HG03108 (cell line): ENCODE results near the gene CHST13.

Experiments used
- ATAC-seq: cut with Tn5 transposase; IDR thresholded peaks from one replicate; pipeline ENCODE4 v1.9.1; 2021; ENCODE audit warnings: moderate library complexity; ENCODE audit not compliant: unreplicated experiment

CHST13 gene

DNA sequence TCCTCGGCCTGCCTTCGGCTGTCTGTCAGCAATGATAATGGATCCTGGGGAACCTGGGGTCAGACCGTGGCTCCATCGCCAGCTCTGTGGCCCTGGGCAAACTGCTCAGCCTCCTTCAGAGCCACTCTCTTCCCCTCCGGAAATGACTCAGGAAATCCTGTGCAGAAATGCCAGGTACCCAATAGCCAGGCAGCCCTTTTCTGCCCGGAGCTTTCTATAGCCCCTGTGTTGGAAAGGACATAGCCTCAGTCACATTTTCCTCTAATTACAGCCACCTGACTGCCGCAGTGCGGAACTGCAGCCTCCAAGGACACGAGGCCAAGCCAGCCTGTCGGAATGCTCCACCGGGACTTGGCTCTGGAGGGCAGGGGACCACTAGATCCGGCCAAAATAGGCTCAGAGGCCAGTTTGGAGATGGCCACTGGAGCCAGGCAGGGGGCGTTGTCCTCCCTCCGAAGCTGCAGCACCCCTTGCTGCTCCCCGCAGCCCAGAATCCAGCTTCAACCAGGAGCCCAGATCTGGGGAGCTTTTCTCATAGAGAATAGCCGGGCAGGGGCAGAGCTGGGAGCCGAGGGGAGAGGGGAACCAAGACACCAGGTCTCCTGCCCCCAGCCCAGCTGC is 36.7 kb upstream of the CHST13 start:
- no peak for ATAC-seq

DNA sequence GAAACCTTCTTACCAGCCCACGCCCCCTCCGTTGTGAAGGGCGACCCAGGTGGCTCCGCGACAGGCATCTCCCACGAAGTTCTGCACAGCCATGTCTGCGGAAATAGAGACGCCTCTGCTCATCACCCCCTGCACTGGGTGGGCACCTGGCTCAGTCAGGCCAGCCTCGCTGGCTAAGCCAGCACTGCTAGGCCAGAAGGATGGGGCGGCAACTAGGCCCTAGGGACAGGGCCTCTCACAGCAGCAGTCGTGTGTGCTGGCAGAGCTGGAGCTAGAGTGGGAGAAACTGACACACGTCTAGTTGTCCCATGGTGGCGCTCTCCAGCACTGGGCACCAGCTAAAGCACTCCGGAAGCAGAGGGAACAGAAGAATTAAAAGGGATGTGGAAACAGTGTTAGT is 35.8 kb upstream of the CHST13 start:
- ATAC-seq, result no peak

DNA sequence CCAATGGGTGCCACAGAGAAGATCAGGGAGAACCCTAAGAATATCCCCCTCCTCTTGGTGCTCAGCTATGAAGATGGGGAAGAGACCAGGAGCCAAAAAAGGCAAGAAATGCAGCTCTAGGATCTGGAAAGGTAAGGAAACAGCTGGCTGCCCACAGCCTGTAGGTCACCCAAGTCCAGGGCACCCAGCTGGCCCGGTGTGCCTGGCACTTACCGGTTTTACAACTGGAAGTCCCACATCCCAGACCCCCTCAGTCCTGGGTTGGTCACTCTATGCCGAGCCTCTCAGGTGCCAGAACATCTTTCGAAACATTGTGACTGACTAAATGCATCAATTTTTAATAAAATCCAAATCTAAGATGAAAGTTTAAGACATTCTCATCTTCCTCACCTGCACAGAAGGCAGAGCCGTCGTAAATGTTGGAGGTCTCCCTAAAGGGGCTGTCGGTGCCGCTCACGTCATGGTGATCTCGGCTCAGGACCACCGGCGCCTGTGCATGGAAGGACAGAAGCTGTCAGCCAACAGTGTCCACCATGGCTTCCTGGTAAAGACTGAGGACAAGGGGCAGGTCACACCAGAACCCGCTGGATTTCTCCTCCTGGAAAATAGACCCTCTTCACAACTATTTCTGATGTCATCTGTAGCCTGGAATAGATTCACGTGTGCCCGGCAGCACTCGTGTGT is 34.9 kb upstream of the CHST13 start:
- ATAC-seq, result no peak

DNA sequence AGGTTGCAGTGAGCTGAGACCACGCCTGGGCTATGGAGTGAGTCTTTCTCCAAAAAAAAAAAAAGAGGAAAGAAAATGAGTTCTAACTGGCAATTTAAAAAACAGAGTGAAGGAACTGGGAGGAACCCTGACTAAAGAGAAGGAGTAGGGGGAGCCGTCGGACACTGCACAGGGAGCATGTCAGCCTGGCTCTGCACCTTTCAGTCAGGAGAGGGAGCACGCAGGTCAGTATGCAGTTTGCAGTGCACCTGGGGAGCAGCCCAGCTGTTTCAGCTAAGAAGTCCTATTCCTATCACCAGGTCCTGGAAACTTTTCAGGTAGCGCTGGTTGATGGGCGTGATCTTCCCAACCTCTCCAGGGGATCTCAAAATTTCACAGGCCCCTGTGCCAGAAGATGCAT is 33.3 kb upstream of the CHST13 start:
- ATAC-seq, result no peak

DNA sequence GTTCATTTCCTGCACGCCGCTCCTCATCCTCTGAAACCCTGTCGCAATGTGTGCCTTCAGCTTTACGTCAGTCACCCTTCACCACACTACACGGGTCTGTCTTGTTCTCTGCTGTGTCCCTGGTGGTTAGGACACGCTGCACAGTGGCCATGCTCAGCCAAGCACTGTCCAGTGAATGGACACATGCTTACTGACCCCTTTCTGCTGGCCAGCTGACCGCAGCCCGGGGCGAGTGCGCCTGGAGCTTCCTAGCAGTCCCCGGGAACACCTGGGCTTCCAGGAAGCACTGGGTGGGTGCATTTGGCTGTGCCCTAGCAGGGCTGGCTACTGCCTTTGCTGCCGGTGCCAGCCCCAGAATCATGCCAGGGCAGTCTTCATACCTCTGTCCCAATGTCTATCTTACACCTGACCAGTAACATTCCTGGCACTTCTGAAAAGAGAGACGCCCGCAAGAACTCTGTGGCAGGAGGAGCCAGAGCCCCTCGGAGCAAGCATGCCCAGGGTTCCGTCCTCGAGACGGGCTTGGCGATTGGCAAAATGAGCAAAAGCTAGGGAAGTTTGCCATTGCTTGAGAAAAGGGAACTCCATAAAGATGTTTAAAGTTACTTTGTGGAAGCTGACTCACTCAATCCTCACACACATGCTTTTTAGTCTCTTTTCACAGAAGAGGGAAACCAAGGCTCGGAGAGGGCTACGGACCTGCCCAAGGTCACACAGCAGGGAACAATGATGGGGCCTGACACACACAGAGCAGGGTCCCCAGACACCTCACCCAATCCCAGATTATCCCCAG is 32.5 kb upstream of the CHST13 start:
- ATAC-seq, result no peak

DNA sequence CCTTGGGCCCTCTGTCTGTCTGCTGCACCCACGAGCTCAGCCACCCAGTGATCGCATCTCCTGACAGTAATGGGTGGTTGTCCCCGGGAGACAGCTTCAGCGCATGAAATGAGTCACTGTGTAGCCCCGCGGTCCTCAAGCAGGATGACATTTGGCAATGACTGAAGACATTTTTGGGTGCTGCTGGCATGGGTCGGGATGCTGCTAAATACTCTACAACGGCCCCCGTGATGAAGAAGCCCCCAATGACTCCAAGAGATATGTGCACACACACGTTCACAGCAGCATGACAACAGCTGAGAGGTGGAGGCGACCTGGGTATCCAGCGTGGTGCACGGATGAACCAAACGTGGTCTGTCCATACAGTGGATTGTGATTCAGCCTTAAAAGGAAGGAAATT is 30.9 kb upstream of the CHST13 start:
- no peak for ATAC-seq

DNA sequence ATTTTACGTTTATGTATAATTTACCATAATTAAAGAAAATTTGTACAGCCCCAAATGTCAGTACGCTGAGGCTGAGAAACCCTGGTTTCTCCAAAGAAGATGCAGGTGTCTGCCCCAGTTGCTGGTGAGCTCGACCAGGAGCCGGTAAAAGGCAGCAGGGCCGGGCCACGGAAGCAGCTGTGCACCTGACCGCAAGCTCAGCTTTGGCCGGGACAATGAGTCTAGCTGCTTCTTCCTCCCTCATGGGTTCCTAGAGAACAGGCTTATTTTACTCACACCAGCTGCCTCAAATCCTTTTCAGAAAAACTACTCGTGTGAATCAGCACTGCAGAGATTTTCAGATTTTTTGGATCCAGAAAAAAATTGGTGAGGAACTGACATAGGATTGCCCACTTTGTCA is 30.2 kb upstream of the CHST13 start:
- ATAC-seq, result no peak

DNA sequence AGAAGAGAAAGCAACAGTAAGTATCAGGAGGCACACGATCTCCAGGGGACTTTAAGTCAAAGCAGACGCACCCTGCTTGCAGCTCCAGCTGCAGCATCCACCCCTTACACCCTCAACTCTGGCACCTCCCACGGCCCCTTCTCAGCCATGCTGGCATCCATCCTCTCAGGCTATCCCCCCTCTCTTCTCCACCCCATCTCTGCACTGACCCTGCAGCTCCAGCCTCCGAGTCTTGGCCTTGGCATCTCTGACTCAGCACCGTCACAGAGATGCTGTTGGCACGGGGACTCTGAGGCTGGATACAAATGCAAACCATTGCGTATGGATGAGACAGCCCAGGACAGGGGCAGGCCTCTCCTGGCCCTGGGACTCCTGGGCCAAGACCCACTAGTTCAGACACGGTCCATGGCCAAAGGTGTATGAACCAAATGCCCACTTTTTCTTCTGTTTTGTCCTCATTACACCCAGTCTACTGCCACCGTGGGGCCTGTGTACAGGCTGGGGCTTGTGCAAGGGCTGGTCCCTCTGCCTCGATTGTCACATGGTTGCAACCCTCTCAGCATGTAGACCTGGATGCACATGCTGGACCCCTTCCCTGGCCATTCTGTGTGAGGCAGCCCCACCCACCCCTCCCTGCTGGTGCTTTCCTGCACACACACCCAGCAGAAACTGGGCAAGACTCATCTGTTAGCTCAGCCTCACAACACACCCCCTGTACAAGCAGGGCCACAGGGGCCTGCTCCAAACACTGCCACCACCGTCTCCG is 29.6 kb upstream of the CHST13 start:
- ATAC-seq, result no peak

DNA sequence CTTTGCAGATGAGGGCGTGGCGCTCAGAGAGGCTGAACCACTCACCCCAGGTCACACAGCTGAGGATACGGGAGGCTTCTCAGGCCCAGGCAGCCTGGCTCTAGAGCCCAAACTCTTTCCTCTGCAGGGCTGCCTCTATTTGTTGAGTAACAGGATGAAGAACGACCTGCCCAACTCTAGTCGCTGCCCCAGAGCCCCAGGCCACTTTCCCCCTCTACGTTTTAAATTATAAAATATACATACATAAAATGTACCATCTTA is 29.1 kb upstream of the CHST13 start:
- ATAC-seq, result no peak

DNA sequence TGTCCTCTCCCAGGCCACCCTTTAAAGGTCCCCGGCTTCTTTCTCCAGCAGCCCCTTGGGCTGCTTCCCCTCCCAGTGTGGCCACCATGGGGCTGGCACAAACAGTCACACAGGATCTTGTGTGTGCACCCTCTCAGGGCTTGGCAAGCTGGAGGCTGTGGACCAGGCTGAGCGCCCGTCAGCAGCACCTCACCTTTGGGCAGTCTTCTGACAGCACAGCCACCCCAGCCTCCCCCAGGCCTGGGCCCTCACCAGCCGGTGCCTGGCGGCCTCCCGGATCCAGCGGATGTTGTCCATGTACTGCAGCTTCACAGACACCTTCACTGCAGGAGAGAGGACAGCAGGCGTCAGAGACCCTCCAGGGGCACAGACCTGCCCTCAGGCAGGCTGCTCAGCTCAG is 28.2 kb upstream of the CHST13 start:
- ATAC-seq, result no peak

DNA sequence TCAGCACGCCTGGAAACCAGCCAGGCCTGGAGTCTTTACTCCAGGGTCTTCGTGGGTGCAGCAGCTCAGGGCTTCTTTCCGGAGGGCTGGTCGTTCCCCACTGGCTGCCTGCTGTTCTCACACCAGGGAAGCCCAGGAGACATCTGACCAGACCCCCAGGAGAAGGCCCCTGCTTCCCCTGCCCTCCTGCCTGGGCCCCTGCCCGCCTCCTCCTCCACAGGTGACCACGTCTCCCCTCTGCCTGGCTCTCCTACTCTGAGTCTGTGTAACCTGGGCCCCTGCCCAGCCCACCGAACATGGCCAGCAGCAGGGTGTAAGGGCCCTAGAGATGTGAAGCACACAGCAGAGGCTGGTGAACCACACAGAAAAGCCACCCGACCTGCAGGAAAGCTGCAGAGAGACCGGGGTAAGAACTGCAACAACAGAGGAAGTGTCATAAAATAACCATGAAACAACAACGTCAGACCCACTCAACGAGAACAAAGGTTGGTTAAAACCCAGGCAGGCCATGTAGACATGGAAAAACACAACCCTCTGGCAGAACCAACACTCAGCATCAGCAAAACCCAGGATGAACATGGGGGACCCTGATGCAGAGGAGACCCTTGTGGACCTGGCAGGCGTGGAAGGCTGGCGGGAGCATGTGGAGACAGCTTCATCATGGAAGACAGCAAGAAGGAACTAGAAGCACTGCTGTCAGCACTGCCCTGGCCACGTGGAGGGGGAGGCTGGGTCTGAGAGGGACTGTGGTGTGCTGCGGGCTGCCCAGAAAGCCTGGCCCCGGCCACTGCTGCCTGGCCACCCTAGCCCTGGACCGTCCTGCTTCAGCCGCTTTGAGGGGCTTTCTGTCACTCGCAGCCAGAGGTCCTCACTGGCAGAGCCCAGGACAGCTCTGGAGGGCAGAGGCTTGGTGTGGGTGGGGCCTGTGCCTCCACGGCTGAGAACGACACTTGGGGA is 26.8 kb upstream of the CHST13 start:
- ATAC-seq, result no peak

DNA sequence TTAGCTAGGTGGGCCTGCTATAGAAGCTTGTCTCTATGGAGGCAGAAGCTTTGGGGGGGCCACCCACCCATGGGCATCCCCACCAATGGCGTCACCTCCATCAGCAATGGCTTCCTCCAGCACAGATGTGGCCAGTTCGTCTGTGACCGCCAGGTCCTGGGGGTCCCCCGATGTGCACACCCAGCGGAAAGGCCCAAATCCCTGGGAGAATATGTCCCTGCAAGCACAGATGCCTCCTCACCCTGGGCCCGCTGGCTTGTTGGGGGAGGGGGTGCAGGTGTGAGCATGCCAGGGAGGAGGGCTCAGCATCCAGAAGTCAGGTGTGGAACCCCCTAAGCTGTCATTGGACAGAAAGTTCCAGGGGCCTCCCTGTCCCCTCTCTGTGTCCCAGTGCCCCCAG is 26.0 kb upstream of the CHST13 start:
- no peak for ATAC-seq

DNA sequence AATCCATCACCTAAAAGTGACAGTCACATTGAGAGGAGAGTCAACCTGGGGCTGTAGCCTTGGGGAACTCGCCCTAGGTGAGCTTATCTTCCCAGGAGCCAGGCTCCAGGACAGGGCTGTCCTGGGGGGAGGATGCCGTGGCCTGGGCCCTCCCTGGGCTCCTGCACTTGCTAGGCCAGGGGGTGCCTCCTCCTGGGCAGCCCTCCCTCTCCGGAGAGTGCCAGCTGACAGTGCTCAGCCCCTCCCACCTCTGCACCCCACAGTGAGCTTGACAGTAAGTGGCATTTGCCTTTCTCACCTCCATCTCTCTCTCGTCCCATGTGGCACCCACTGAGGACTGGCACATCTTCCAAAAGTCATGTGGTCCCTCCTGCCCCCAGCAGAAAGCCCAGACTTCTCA is 25.5 kb upstream of the CHST13 start:
- ATAC-seq, result no peak

DNA sequence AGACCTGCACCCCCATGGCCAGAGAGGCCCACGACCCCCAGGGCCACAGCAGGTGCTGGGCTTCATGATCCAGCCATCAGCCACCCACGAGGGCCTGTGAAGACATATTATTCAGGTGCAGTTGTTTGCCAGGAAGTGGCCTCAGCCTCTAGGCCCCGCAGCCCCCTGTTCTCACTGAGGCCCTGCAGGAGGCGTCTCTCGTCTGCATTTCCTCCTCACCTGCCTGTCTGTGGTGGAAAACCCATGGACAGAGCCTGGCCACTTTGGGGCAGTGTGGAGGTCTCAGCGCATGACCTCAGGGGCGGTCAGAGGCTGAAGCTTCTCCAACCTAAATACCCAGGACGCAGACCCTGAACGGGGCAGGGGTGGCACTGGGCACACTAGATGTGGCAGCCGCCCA is 25.0 kb upstream of the CHST13 start:
- ATAC-seq, result no peak

DNA sequence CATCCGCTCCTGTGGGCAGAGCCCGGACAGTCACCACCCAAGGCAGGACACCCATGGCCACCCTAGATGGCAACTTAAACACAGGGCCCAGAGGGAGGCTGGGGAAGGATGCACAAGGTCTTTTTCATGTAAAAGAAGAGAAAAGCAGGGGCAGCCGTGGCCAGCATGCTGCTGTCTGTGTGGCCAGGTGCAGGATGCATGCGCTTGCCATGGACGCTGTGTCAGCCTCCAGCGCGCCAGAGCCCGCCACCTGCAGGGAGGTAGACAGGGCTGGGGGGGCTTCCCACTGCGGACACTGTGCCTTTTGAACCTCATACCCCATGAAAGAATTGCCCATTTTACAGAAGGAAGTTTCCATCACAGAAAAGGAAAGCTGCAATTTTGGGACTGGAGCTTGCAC is 24.6 kb upstream of the CHST13 start:
- ATAC-seq, result no peak

DNA sequence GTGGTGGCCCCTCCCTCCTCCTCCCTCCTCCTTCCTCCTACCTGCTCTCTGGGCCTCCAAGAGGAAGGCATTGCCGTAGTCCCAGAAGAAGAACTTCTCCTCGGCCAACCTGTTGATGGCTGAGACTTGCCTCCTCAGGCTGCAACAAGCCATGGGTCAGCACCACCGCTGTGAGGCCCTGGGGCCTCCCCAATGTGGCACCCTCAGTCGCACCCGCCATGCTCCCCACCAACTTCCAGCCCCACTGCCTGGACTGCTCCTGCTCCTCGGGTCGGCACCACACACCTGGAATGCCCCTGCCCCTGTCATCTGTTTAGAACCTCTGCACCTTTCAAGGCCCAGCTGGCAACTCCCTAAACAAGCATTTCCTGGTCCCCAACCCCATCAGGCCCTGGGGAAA is 23.9 kb upstream of the CHST13 start:
- no peak for ATAC-seq

DNA sequence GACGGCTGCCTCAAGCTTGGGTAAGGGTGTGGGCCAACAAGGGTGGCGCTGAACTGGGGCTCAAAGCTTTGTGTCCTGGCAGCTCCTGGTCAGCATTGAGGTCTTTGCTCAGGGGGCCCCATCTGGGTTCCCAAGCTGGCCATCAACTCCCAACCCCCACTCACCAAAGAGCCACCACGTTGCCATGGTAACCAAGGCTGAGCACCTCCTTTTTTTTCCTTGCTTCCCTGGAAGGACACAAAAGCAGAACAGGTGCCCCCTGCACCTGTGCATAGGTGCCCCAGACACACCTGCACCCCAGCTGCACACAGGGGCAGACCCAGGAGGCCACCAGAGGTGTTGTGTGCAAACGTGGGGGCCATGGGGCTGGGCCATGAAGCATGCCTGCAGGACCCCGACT is 22.9 kb upstream of the CHST13 start:
- no peak for ATAC-seq

DNA sequence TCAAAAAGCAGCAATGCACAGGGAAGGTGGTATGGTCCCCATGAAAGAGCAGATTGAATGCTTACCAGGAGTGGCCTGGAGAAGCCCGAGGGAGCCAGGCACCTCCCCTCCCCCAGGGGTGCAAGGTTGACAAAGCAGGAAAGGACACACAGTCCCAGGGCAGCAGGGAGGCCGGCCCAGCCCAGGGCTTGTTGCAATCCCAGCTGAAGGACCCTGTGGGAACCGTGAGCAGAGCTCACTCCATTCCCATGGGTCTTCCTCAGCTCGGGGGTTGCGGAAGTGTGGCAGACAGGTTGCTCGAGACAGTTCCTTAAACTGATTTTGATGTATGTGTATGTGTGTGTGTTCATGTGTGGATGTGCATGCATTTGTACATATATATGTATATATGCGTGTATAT is 22.2 kb upstream of the CHST13 start:
- no peak for ATAC-seq

DNA sequence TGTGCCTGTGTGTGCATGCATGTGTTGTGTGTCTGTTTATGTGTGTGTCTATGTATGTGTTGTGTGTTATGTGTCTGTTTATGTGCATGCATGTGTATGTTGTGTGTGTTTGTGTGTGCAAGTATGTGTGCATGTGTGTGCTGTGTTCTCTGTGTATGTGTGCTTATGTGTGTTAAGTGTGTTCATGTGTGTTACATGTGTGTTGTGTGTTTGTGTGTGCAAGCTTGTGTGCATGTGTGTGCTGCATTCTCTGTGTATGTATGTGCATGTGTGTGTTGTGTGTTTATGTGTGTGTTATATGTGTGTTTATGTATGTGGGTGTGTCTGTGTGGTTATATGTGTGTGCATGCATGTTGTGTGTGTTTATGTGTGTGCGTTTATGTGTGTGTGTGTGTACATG is 21.3 kb upstream of the CHST13 start:
- ATAC-seq, result no peak

DNA sequence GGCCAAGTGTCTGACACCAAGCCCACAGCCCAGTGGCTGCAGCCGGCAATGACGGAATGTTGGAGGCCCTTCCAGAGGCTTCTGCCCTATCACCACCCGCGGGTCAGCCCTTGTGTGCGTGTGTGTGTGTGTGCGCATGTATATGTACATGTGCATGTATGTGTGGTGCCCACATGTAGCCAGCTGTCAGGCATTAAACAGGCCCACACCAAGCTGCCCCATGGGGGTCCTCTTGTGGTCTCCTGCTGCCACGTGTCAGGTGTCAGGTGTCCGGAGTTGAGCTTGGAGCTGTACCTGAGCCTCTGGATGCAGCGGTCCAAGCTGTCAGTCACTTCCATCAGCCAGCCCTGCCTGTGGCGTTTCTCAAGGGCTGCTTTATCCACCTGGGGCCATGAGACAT is 20.3 kb upstream of the CHST13 start:
- no peak for ATAC-seq

DNA sequence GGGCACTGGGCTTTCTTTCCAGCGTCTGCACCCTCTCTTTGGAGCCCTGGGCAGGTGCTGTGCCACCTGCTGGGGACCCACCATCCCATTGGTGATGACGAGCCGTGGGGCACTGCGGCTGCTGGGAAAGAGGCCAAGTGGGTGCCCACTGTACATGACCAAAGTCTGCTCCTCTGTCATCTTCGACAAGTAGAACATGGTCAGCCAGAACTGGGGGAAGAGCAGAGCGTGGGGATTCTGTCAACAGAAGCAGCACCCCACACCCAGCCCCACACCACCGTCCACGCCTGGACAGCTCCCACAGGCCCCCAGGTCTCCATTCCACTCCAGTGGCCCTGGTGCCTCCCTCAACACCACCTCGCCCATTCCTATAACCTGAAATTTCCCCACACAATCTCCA is 16.1 kb upstream of the CHST13 start:
- ATAC-seq, result no peak
